Breast epithelium (tissue), 4 donors: ENCODE data around the gene MARVELD3. TPM values are rescaled to one million over a fixed set of nuclear protein-coding genes. Genes with fewer than 3 reads are reported as not detected.
"Not testable (repeated sequence)": the region's sequence is repeated elsewhere in the genome, so short reads cannot be mapped to it uniquely, and the experiment has no call there.

Source experiments
- DNase-seq, 2 donors: peaks; one replicate each; pipeline ENCODE4 v3.0.0-alpha.2; 2019; ENCODE audit warnings: low spot score in 2 of 2
- H3K27ac ChIP-seq, 2 donors: fragments of 200-600 bp; sonication (generic) in 1 of 2; one replicate each; pipeline ENCODE4 v1.5.1; 2016 to 2019; ENCODE audit warnings: mild to moderate bottlenecking in 1 of 2
- H3K27me3 ChIP-seq, 2 donors: fragments of 200-600 bp; sonication (generic) in 1 of 2; one replicate each; pipeline versions ENCODE4 v1.5.1 to v1.6.0; 2017 to 2019; ENCODE audit warnings: control low read depth in 1 of 2, mild to moderate bottlenecking in 1 of 2
- H3K36me3 ChIP-seq: fragments of 200-600 bp; one replicate; pipeline ENCODE4 v1.5.1; 2019
- H3K4me1 ChIP-seq, 2 donors: fragments of 200-600 bp; sonication (generic); one replicate each; pipeline ENCODE4 v1.5.1; 2016 to 2019; ENCODE audit warnings: control low read depth in 1 of 2
- H3K4me3 ChIP-seq, 3 donors: fragments of 200-600 bp; sonication (generic); 1 replicate in 2 of 3; 2 replicates in 1 of 3; pipeline ENCODE4 v1.5.1; 2016 to 2019; ENCODE audit warnings: mild to moderate bottlenecking in 3 of 3, moderate library complexity in 2 of 3
- H3K9me3 ChIP-seq, 2 donors: fragments of 200-600 bp; sonication (generic) in 1 of 2; one replicate each; pipeline ENCODE4 v1.5.1; 2016 to 2019; ENCODE audit warnings: control low read depth in 1 of 2
- CTCF ChIP-seq, 3 donors: fragments of 450-650 bp; IDR thresholded peaks; one replicate each; pipeline ENCODE4 v1.5.1; 2016 to 2017; ENCODE audit warnings: antibody characterized with exemption in 3 of 3, mild to moderate bottlenecking in 3 of 3, moderate library complexity in 3 of 3
- POLR2A ChIP-seq: fragments of 450-650 bp; IDR thresholded peaks from one replicate; pipeline ENCODE4 v1.6.1; 2016; ENCODE audit warnings: antibody characterized with exemption, mild to moderate bottlenecking, moderate library complexity
- POLR2AphosphoS5 ChIP-seq, 3 donors: sonication (generic); formaldehyde crosslinking; IDR thresholded peaks; one replicate each; pipeline ENCODE4 v1.6.1; 2017; ENCODE audit warnings: antibody characterized with exemption in 3 of 3
- intact Hi-C: fragments of 100-400 bp; cut with DNase I; formaldehyde crosslinking; loops from one replicate; pipeline ENCODE4 v1.15.1; 2023; ENCODE audit warnings: low total_unique reads
- total RNA-seq, 3 donors: library from RNA; depleted of rRNA; stranded (reverse); fragments of >200 nt; gene quantifications; one replicate each; pipeline ENCODE4 v1.1.0, GENCODE V29; 2016

MARVELD3 gene
- total RNA-seq, 3 donors from 2014 or later = 11.8 to 21.5 TPM; not detected in 1

GRCh38 chr16:71600822-71601221, 25.2 kb upstream of the MARVELD3 start:
- no peak for DNase-seq
- Histone ChIP-seq H3K4me1 (no peaks in the 10 kb centered on the region), H3K27ac (no peak overlapping the region), H3K36me3 (no peaks in the 10 kb centered on the region), H3K9me3 (no peaks in the 10 kb centered on the region), H3K27me3 (no peaks in the 10 kb centered on the region), H3K4me3 (no peak overlapping the region)
- intact Hi-C loops = no loop called here
- TF ChIP-seq POLR2AphosphoS5 (IDR thresholded peaks at IDR 0.05) = no peak
- no peak for TF ChIP-seq POLR2A
- TF ChIP-seq CTCF (IDR thresholded peaks at IDR 0.05) = no peak

- TF ChIP-seq CTCF (IDR thresholded peaks at IDR 0.05) = no peak
- no peak for TF ChIP-seq POLR2A
- TF ChIP-seq POLR2AphosphoS5 (IDR thresholded peaks at IDR 0.05) = no peak
- Histone ChIP-seq H3K4me1 (no peaks in the 10 kb centered on the region), H3K27ac (no peak overlapping the region), H3K4me3 (no peak overlapping the region), H3K27me3 (no peaks in the 10 kb centered on the region), H3K36me3 (no peaks in the 10 kb centered on the region), H3K9me3 (no peaks in the 10 kb centered on the region)
- intact Hi-C loops = no loop called here
- no peak for DNase-seq
These were observed 16.9 kb upstream of the MARVELD3 start for GRCh38 chr16:71609066-71609465.

- DNase-seq = no peak
- TF ChIP-seq POLR2A (no peak), CTCF (IDR thresholded peaks at IDR 0.05) (no peak), POLR2AphosphoS5 (IDR thresholded peaks at IDR 0.05) (no peak)
- no peaks in the 10 kb centered on the region for H3K27me3 ChIP-seq
- no peaks in the 10 kb centered on the region for H3K9me3 ChIP-seq
- intact Hi-C loops = loop anchor here (10.0 kb wide), 1 partner anchor 196 kb away; no protein-coding TSS in a partner anchor
- H3K27ac ChIP-seq = no peak overlapping the region
- no peaks in the 10 kb centered on the region for H3K4me1 ChIP-seq
- H3K4me3 ChIP-seq = no peak overlapping the region
- no peaks in the 10 kb centered on the region for H3K36me3 ChIP-seq
These were observed 15.5 kb upstream of the MARVELD3 start for GRCh38 chr16:71610447-71610846.

GRCh38 chr16:71610936-71611871, 14.8 kb upstream of the MARVELD3 start:
- Histone ChIP-seq H3K4me3 (peak overlapping the region in 1 of 3 donors; percentile 6), H3K27ac (no peak overlapping the region), H3K27me3 (no peaks in the 10 kb centered on the region), H3K9me3 (no peaks in the 10 kb centered on the region), H3K36me3 (no peaks in the 10 kb centered on the region), H3K4me1 (no peaks in the 10 kb centered on the region)
- DNase-seq = peak; percentile 28 to 79
- TF ChIP-seq CTCF (IDR thresholded peaks at IDR 0.05) (peak; percentile 46 to 83 (median 82)), POLR2A (no peak), POLR2AphosphoS5 (IDR thresholded peaks at IDR 0.05) (no peak)
- intact Hi-C loops = loop anchor here (10.0 kb wide), 1 partner anchor 196 kb away; no protein-coding TSS in a partner anchor

- DNase-seq, H3K4me1 ChIP-seq, H3K27me3 ChIP-seq, H3K36me3 ChIP-seq, H3K9me3 ChIP-seq, H3K27ac ChIP-seq, H3K4me3 ChIP-seq: not testable (repeated sequence)
- intact Hi-C loops = loop anchor here (10.0 kb wide), 1 partner anchor 200 kb away; no protein-coding TSS in a partner anchor
These were observed 11.0 kb upstream of the MARVELD3 start for GRCh38 chr16:71614956-71615355.
